GM20000 (cell line): ENCODE measurements around the gene TMED10.

ENCODE experiments used
- DNase-seq: peaks from one replicate; pipeline ENCODE4 v3.0.0; 2012; ENCODE audit warnings: low spot score
- TF ChIP-seq, protein P1 (sequence below): IDR thresholded peaks from 2 replicates; pipeline ENCODE4 v1.5.1; 2012; ENCODE audit warnings: mild to moderate bottlenecking, control low read depth; ENCODE audit errors: extremely low read depth, missing control alignments

TMED10 gene

DNA sequence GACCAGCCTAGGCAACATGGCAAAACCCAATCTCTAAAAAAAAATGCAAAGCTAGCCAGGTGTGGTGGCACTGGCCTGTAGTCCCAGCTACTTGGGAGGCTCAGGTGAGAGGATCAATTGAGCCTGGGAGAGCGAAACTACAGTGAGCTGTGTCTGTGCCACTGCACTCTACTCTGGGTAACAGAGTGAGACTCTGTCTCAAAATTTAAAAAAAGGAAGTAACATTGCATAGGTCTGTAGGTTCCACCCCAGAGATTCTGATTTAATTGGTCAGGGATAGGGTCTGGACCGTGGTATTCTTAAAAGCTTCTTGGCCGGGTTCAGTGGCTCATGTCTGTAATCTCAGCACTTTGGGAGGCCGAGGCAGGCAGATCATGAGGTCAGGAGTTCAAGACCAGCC lies 80.7 kb downstream of the TMED10 start:
- TF ChIP-seq, protein P1, sequence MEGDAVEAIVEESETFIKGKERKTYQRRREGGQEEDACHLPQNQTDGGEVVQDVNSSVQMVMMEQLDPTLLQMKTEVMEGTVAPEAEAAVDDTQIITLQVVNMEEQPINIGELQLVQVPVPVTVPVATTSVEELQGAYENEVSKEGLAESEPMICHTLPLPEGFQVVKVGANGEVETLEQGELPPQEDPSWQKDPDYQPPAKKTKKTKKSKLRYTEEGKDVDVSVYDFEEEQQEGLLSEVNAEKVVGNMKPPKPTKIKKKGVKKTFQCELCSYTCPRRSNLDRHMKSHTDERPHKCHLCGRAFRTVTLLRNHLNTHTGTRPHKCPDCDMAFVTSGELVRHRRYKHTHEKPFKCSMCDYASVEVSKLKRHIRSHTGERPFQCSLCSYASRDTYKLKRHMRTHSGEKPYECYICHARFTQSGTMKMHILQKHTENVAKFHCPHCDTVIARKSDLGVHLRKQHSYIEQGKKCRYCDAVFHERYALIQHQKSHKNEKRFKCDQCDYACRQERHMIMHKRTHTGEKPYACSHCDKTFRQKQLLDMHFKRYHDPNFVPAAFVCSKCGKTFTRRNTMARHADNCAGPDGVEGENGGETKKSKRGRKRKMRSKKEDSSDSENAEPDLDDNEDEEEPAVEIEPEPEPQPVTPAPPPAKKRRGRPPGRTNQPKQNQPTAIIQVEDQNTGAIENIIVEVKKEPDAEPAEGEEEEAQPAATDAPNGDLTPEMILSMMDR: no peak

DNA sequence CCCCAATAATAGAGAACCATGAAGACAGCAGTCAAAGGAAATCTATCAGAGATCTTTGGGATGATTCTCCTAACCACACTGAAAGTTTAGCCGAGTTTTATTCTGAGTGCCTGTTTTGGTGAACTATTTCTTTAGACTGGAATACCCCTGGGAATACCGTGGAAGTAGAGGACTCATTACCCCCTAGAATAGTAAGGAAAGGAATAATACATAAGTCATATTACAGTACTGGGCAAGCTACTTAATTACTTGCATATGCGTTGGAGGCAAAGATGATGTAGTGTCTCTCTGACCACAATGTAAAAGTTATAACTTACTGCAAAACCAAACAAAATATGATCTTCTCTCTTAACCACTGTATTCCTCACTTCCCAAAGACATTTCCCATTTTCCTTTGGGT lies 81.5 kb downstream of the TMED10 start:
- no peak for DNase-seq
- TF ChIP-seq, protein P1: no peak

More for the DNA sequence above, 80.7 kb downstream of the TMED10 start:
- DNase-seq: no peak

DNA sequence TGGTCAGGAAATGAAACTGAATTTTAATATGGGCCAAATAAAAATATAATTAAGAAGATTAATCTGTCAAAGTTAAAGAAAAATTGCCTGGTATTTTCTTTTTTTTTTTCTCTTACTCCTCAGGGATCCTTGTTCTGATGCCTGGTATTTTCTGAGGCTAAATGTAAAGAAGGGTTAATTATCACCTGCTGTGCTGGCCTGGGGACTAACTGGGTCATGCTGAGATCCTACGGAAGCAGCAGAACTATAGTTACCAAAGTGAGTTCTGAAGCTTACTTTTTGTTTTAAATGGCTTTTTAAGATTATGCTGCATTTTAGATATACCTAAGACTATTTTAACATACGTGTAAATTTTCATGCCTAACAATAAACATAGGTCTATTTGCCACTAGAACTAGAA lies 83.7 kb downstream of the TMED10 start:
- TF ChIP-seq, protein P1: no peak
- DNase-seq: no peak

DNA sequence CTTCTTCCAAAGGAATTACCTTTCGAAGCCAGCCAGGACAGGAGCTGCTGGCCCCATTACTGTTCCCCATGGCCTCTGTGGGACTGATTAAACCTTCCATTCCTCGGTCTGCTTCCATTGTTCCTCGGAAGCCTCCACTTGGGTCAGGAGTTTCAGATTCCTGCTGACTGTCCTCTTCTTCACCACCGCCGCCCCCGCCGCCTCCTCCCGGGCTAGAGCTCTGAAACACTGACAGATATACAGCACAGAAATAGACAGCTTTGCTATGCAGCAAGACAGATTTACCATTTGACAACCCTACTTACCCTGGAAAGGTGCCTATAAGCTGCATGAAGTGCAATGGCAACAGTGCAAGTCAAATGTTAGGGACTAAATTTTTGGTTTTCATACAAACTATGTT lies 85.2 kb downstream of the TMED10 start:
- TF ChIP-seq, protein P1: no peak

DNA sequence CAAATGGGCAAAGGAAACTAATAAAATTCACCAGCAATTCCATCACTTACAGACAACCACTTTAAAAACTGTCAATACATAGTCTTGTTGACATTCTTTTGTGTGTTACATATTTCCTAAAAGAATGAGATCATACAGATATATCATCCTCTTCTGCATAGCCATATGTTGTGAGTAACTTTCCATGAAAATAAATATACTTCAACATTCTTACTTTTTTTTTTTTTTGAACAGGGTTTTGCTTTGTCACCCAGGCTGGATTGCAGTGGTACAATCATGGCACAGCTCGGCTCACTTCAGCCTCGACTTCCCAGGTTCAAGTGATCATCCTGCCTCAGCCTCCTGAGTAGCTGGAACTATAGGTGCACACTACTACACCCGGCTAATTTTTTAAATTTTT lies 86.1 kb downstream of the TMED10 start:
- TF ChIP-seq, protein P1: no peak
- no peak for DNase-seq

More for the DNA sequence above, 85.2 kb downstream of the TMED10 start:
- DNase-seq: no peak

DNA sequence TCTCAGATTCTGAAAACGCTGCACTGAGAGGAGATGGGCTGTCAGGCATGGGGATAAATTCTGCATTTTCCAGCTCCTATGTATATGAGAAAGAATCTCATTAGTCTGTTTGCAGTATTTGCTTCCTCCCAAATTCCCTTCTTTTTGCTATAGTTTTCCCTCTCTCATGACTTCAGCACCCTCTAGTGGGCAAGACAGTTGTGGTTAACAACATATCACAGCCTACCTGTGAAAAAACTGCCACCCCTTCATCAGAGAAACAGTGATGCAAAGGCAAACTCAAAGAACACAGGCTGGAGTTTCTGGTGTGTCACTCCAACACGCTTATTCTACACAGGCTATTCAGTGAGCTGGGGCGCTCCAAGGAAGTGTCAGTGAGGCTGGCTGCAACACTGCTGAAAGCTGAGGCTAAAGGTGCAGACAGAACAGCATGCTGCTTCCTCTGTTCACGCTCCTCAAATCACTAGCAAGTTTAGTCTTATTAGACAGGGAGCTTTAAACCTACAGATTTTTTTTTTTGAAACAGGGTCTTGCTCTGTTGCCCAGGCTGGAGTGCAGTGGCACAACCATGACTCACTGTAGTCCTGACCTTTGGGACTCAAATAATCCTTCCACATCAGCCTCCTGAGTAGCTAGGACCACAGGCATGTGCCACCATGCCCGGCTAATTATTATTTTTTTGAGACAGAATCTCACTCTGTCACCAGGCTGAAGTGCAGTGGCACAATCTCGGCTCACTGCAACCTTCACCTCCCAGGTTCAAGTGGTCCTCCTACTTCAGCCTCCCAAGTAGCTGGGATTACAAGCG lies 87.6 kb downstream of the TMED10 start:
- TF ChIP-seq, protein P1: peak; percentile 28
- peak; percentile 45 for DNase-seq

DNA sequence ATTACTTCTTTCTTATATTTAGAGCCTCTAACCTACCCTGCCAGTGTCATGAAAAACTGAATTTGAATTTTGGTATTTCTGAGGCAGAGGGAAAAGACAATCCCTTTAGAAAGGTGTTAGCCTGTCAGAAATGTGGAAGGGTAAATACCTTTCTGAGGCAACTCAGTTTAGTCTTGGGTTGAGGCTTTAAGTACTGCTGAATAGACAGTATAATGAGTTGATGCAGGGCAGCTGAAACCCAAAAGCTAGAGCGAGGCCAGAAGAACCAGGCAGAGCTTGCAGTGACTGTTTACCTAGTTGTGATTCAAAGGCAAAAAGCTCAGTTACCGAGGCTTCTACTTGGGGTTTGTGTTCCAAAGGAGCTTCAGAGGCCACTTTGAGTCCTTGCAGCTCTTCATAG lies 88.3 kb downstream of the TMED10 start:
- DNase-seq: no peak
- TF ChIP-seq, protein P1: no peak
